AG09309 (cell line): ENCODE measurements around the gene TBC1D10A.

Experiments
- DNase-seq: peaks from one replicate; pipeline ENCODE4 v3.0.0-alpha.2; 2010; ENCODE audit warnings: low read depth
- H3K4me3 ChIP-seq: 2 replicates; pipeline ENCODE4 v1.5.1; 2011; ENCODE audit warnings: mild to moderate bottlenecking, low read depth, low read length, moderate library complexity; ENCODE audit not compliant: control insufficient read depth
- TF ChIP-seq, protein P1 (sequence below): IDR thresholded peaks from 2 replicates; pipeline ENCODE4 v1.5.1; 2011; ENCODE audit warnings: mild to moderate bottlenecking, low read depth, low read length, inconsistent platforms; ENCODE audit not compliant: insufficient read depth, control insufficient read depth; ENCODE audit errors: missing control alignments

TBC1D10A gene

DNA sequence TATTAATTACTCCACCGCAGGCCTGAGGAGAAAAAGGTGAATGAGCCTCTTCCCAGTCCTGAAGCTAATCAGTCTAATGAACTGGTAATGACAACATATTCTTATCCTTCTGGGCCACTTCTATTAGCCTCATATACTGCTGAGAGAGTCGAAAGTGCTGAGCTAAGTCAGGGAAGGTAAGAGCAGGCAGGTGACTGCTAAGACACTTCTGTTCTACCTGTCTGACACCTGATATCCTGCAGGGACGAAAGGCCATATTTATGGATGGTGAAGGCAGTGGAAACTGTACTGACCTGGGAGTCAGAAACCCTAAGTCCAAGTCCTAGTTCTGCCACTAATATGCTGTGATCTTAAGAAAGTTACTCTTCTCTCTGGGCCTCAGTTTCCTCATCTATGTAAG lies 3.5 kb downstream of the TBC1D10A start:
- no peak overlapping the region for H3K4me3 ChIP-seq
- DNase-seq: no peak
- TF ChIP-seq, protein P1, sequence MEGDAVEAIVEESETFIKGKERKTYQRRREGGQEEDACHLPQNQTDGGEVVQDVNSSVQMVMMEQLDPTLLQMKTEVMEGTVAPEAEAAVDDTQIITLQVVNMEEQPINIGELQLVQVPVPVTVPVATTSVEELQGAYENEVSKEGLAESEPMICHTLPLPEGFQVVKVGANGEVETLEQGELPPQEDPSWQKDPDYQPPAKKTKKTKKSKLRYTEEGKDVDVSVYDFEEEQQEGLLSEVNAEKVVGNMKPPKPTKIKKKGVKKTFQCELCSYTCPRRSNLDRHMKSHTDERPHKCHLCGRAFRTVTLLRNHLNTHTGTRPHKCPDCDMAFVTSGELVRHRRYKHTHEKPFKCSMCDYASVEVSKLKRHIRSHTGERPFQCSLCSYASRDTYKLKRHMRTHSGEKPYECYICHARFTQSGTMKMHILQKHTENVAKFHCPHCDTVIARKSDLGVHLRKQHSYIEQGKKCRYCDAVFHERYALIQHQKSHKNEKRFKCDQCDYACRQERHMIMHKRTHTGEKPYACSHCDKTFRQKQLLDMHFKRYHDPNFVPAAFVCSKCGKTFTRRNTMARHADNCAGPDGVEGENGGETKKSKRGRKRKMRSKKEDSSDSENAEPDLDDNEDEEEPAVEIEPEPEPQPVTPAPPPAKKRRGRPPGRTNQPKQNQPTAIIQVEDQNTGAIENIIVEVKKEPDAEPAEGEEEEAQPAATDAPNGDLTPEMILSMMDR: no peak

DNA sequence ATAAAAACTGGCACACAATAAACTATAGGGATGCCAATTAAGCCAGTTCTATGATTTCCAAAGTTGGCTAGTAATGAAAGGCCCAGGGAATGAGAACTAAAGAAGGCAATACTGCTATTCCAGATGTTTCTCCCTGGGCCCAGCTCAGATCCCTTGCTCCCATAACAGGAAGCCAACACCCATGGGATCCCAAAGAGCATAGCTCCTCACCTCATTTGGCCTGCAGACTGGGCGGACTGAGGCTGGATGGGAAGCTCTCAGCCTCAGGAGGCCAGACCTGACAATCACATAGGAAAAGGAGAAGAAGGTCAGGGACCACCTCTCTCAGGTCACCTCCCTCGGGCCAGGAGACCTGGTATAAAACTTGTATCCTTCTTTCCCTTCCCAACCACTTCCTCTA lies 5.3 kb downstream of the TBC1D10A start:
- TF ChIP-seq, protein P1: no peak
- no peak for DNase-seq
- no peak overlapping the region for H3K4me3 ChIP-seq

DNA sequence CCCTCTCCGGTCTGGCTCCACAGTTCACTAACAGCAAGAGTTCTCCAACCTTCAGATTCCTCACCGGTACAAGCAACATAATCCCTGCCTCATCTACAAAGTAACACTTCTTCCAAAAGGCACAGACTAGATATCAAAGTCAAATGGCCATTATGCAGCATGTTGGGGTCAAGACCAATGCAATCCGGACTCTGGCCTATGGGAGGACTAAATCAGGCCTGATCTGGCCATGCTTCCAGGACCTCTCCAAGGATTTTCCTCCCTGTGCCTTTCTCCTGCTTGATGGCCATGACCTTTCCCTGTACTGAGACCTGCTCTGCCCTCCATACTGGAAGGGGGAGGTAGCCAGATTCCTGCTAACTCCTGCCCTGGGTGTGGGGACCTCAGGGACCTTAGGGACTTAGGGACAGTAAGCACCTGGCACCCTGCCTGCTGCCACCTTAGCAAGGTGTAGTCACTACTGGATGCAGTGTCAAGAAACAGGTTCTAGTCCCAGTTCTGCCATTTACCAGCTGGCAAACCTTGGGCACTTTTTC lies 6.7 kb downstream of the TBC1D10A start:
- TF ChIP-seq, protein P1: no peak
- DNase-seq: no peak
- no peak overlapping the region for H3K4me3 ChIP-seq

DNA sequence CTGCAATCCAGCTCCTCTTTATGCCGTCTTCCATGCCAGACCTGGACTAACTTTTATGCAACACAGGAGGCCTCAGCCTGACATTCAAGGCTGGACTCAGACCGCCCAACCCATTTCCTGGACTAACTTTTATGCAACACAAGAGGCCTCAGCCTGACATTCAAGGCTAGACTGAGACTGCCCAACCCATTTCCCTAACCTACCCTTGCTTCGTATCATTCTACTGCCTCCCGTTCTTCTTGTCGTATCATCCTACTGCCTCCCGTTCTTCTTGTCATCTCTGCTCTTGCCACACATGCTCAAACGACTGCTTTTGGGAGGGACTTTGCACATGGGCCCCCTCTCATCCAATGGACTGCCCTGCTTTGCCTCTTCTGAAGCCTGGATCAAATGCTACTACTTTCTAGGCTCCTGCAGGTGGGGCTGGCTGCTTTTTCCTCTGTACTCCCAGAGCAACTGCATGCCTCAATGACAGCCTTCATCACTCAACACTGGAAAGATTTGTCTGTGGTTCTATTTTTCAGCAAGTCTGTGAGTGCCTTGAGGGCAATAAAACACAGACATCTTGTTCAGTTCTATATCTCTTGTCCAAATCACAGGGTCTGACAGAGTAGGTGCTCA lies 7.8 kb downstream of the TBC1D10A start:
- no peak overlapping the region for H3K4me3 ChIP-seq
- DNase-seq: no peak
- TF ChIP-seq, protein P1: no peak

DNA sequence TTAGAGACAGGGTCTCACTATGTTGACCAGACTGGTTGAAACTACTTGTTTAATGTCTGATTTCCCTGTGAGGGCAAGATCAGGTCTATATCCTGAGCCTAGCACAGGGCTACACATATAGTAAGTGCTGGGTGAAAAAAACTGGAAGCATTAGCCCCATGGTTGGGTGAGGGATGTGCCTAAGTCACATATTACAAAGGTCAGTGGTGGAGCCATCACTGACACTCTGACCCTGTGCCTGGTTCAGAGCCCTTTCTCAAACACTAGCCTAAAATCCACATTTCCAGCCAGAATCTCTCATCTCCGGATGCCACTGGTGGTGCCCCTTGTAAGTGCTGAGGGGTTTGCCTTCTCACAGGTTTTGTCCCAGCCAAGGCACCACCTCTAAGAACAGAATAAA lies 9.0 kb downstream of the TBC1D10A start:
- TF ChIP-seq, protein P1: no peak
- no peak overlapping the region for H3K4me3 ChIP-seq
- DNase-seq: no peak

DNA sequence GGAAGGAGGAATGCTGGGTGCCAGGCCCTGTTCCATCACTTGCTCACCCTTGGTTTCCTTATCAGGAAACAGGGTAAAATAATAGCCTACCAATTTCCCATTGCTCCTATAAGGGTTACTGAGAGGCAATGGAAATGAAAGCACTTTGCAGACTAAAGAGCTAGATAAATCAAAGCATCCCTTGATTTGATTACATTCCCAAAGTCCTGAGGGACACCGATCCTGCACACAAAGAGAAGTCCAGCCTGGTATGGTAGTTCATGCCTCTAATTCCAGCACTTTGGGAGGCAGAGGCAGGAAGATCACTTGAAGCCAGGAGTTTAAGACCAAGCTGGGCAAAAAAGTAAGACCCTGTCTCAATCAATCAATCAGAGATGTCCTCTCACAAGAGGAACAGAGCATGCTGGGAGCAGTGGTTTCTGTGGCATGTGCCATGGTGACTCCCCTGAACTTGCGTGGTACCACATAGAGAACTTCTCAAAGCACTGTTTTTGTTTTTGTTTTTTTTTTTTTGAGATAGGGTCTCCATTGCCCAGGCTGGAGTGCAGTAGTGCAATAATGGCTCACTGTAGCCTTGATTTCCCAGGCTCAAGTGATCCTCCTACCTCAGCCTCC lies 10.7 kb downstream of the TBC1D10A start:
- no peak overlapping the region for H3K4me3 ChIP-seq
- TF ChIP-seq, protein P1: no peak
- DNase-seq: no peak
